Ascending aorta (tissue), 2 donors: Measurements from ENCODE around the gene PHACTR2. TPM values are rescaled to one million over a fixed set of nuclear protein-coding genes. Genes with fewer than 3 reads are reported as not detected.

Source experiments
- DNase-seq, 2 donors: peaks; one replicate each; pipeline ENCODE4 v3.0.0-alpha.2; 2019; ENCODE audit warnings: low spot score in 2 of 2
- H3K27ac ChIP-seq, 2 donors: fragments of 200-600 bp; sonication (generic); one replicate each; pipeline ENCODE4 v1.5.1; 2016 to 2017; ENCODE audit warnings: mild to moderate bottlenecking in 1 of 2
- H3K27me3 ChIP-seq: fragments of 200-600 bp; sonication (generic); one replicate; pipeline ENCODE4 v1.5.1; 2017
- H3K36me3 ChIP-seq, 2 donors: fragments of 200-600 bp; sonication (generic); one replicate each; pipeline ENCODE4 v1.5.1; 2016
- H3K4me1 ChIP-seq, 2 donors: fragments of 200-600 bp; sonication (generic); one replicate each; pipeline ENCODE4 v1.5.1; 2016 to 2017; ENCODE audit warnings: mild to moderate bottlenecking in 1 of 2
- H3K4me3 ChIP-seq, 2 donors: fragments of 200-600 bp; sonication (generic); one replicate each; pipeline ENCODE4 v1.5.1; 2016 to 2017; ENCODE audit warnings: mild to moderate bottlenecking in 1 of 2
- H3K9me3 ChIP-seq, 2 donors: fragments of 200-600 bp; sonication (generic); one replicate each; pipeline ENCODE4 v1.5.1; 2016
- CTCF ChIP-seq, 3 experiments: fragments of 200-600 bp in 2 of 3; fragments of 450-650 bp in 1 of 3; sonication (generic) in 2 of 3; IDR thresholded peaks; one replicate each; pipeline ENCODE4 v1.5.1; 2016 to 2019; ENCODE audit warnings: antibody characterized with exemption in 3 of 3, mild to moderate bottlenecking in 1 of 3, moderate library complexity in 1 of 3
- intact Hi-C: fragments of 100-400 bp; cut with DNase I; formaldehyde crosslinking; loops from one replicate; pipeline ENCODE4 v1.15.1; 2023
- total RNA-seq: library from RNA; depleted of rRNA; stranded (reverse); fragments of >200 nt; gene quantifications from one replicate; pipeline ENCODE4 v1.1.0, GENCODE V29; 2016

PHACTR2 gene
- total RNA-seq, 1 donor from 2014 or later = 112 TPM

GRCh38 chr6:143747347-143747842, 69.6 kb downstream of the PHACTR2 start:
- DNase-seq = no peak
- no peaks in the 10 kb centered on the region for H3K36me3 ChIP-seq
- no peaks in the 10 kb centered on the region for H3K27me3 ChIP-seq
- H3K9me3 ChIP-seq = no peaks in the 10 kb centered on the region
- H3K4me3 ChIP-seq = no peak overlapping the region
- no peak for TF ChIP-seq CTCF (IDR thresholded peaks at IDR 0.05)
- peak overlapping the region; percentile 80 to 86 for H3K27ac ChIP-seq
- peaks cover 9 to 36% of the 10 kb centered on the region in 2 donors for H3K4me1 ChIP-seq
- intact Hi-C loops = loop anchor here (5.0 kb wide), 1 partner anchor 170 kb away; no protein-coding TSS in a partner anchor

- Histone ChIP-seq H3K36me3 (no peaks in the 10 kb centered on the region), H3K4me3 (no peak overlapping the region), H3K27ac (no peak overlapping the region), H3K27me3 (no peaks in the 10 kb centered on the region), H3K9me3 (no peaks in the 10 kb centered on the region), H3K4me1 (peaks cover 2 to 18% of the 10 kb centered on the region in 2 donors)
- intact Hi-C loops = loop anchor here (5.0 kb wide), 1 partner anchor 173 kb away; no protein-coding TSS in a partner anchor
- no peak for DNase-seq
- no peak for TF ChIP-seq CTCF (IDR thresholded peaks at IDR 0.05)
These were observed 72.1 kb downstream of the PHACTR2 start for GRCh38 chr6:143749891-143750290.

- H3K27me3 ChIP-seq = no peaks in the 10 kb centered on the region
- intact Hi-C loops = no loop called here
- H3K4me3 ChIP-seq = no peak overlapping the region
- no peak for DNase-seq
- peaks cover 0 to 18% of the 10 kb centered on the region in 2 donors for H3K4me1 ChIP-seq
- peak overlapping the region in 1 of 2 donors; percentile 30 for H3K27ac ChIP-seq
- no peaks in the 10 kb centered on the region for H3K9me3 ChIP-seq
- no peak for TF ChIP-seq CTCF (IDR thresholded peaks at IDR 0.05)
- H3K36me3 ChIP-seq = no peaks in the 10 kb centered on the region
These were observed 73.1 kb downstream of the PHACTR2 start for GRCh38 chr6:143750877-143751276.

- no peak for DNase-seq
- intact Hi-C loops = no loop called here
- H3K4me1 ChIP-seq = peaks cover 0 to 12% of the 10 kb centered on the region in 2 donors
- no peak overlapping the region for H3K27ac ChIP-seq
- TF ChIP-seq CTCF (IDR thresholded peaks at IDR 0.05) = no peak
- no peak overlapping the region for H3K4me3 ChIP-seq
- peaks cover 0 to 5% of the 10 kb centered on the region in 2 donors for H3K36me3 ChIP-seq
- H3K27me3 ChIP-seq = no peaks in the 10 kb centered on the region
- H3K9me3 ChIP-seq = no peaks in the 10 kb centered on the region
These were observed 74.7 kb downstream of the PHACTR2 start for GRCh38 chr6:143752459-143752858.

- Histone ChIP-seq H3K4me3 (peak overlapping the region in 1 of 2 donors; percentile 56), H3K36me3 (peaks cover 0 to 8% of the 10 kb centered on the region in 2 donors), H3K27ac (peak overlapping the region in 1 of 2 donors; percentile 34), H3K9me3 (no peaks in the 10 kb centered on the region), H3K4me1 (peaks cover 0 to 9% of the 10 kb centered on the region in 2 donors), H3K27me3 (no peaks in the 10 kb centered on the region)
- no peak for TF ChIP-seq CTCF (IDR thresholded peaks at IDR 0.05)
- no peak for DNase-seq
- intact Hi-C loops = no loop called here
These were observed 75.9 kb downstream of the PHACTR2 start for GRCh38 chr6:143753678-143754077.
